ENCODE measurements around the gene RNF208.

RNF208 gene

GRCh38 chr9:137226338-137227053, 4.5 kb upstream of the RNF208 start:
- no peak for DNase-seq

GRCh38 chr9:137225699-137226331, 3.8 kb upstream of the RNF208 start:
- no peak for DNase-seq

- DNase-seq = no peak
These were observed 3.0 kb upstream of the RNF208 start, which contains the start of gene CYSRT1 for GRCh38 chr9:137224830-137225694. TSS of gene CYSRT1 (plus strand) at chr9:137225174. CDS start at chr9:137225622, 448 bp downstream.

GRCh38 chr9:137223078-137223970, 1.3 kb upstream of the RNF208 start:
- peak; percentile 97 for DNase-seq

- no peak for DNase-seq
These were observed 431 bp downstream of the RNF208 start for GRCh38 chr9:137221506-137222111.

- DNase-seq = no peak
These were observed 940 bp downstream of the RNF208 start for GRCh38 chr9:137221095-137221505.

- no peak for DNase-seq
These were observed 1.5 kb downstream of the RNF208 start for GRCh38 chr9:137220317-137221094.

DNA sequence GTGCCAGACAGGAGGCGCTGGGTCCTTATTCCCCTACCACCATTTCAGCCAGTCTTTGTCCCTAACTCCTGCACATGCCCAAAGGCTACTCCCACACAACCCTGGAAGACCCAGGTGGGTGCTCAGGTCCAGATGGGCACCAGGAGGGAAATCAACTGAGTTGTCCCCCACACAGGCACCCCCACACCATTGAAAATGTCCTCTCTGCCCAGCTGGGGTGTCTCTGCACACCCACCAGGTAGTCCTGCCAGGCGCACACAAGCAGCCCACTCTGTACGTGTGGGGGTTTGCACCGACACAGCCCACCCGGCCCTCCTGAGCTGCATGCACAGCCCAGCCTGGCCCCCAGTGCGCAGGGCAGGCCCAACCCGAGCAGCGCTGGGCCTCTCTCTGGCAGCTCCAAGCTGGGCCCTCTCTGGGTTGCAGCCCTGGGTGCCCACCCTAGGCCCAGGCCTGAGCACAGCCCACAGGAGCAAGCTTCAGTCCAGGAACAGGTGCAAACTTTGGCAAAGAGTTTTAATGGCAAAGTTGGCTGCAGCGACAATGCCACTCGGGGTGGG, 2.2 kb downstream of the RNF208 start:
- DNase-seq = no peak

GRCh38 chr9:137218754-137219271, 3.2 kb downstream of the RNF208 start:
- no peak for DNase-seq

DNA sequence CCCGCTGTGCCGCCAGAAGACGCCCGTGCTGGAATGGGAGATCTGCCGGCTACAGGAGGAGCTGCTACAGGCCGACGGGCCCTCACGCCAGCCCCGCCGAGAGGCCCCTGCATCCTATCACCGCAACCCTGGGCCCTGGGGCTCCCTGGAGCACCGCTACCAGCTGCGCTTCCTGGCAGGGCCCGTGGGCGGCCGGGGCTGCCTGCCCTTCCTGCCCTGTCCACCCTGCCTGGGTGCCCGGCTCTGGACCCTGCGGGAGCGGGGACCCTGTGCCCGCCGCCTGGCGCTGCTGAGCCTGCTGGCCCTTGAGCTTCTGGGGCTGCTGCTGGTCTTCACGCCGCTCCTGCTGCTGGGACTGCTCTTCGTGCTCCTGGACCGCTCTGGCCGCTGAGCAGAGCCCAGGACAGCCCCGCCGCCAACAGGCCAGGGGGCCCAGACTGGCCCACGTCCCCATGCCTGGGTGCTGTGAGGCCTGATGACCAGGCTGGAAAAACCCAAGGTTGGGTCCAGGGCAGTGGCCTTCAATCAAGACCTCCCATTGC, 3.8 kb downstream of the RNF208 start:
- DNase-seq = no peak

- no peak for DNase-seq
These were observed 4.5 kb downstream of the RNF208 start for GRCh38 chr9:137217276-137218211.

GRCh38 chr9:137216188-137216965, 5.7 kb downstream of the RNF208 start:
- DNase-seq = no peak

- DNase-seq = no peak
These were observed 6.6 kb downstream of the RNF208 start for GRCh38 chr9:137215196-137215986.

GRCh38 chr9:137214620-137215019, 7.4 kb downstream of the RNF208 start:
- DNase-seq = no peak

- no peak for DNase-seq
These were observed 8.6 kb downstream of the RNF208 start for GRCh38 chr9:137213160-137214060.

DNA sequence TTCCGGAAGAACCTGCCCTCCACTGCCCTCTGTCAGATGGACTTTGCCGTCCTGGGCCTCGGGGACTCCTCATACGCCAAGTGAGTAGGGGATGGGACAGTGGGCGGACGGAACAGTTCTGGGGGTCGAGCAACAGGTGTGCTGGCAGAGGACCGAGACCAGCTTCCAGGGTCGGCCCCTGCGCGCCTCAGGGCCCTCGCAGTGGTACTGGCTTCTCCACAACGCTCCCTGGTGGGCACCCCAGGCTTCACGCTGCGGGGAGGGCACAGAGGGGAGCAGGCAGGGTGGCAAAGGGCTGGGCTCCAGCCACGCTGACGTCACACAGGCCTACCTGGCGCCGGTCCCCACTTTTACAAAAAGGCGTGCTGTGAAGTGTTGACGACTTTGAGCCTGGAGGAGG, 9.5 kb downstream of the RNF208 start:
- DNase-seq = no peak

Measured in effector CD4-positive, alpha-beta T cell (primary cell).